GM21528 (cell line): ENCODE results near the gene NPAS3.

Experiments used
- ATAC-seq: cut with Tn5 transposase; IDR thresholded peaks from one replicate; pipeline ENCODE4 v1.9.1; 2021; ENCODE audit warnings: mild to moderate bottlenecking, moderate library complexity; ENCODE audit not compliant: unreplicated experiment, low FRiP score

Gene NPAS3

GRCh38 chr14:33490555-33490954 lies 551.9 kb downstream of the NPAS3 start:
- ATAC-seq: no peak

- ATAC-seq: no peak
Observed at GRCh38 chr14:33491112-33491511, 552.4 kb downstream of the NPAS3 start.

- ATAC-seq: no peak
Observed at GRCh38 chr14:33492491-33492890, 553.8 kb downstream of the NPAS3 start.

GRCh38 chr14:33493266-33493665 lies 554.6 kb downstream of the NPAS3 start:
- no peak for ATAC-seq

GRCh38 chr14:33493990-33494389 lies 555.3 kb downstream of the NPAS3 start:
- no peak for ATAC-seq

- ATAC-seq: no peak
Observed at GRCh38 chr14:33499687-33500086, 561.0 kb downstream of the NPAS3 start.

GRCh38 chr14:33504246-33505099 lies 565.8 kb downstream of the NPAS3 start:
- ATAC-seq: no peak

- no peak for ATAC-seq
Observed at GRCh38 chr14:33505266-33505962, 566.7 kb downstream of the NPAS3 start.

GRCh38 chr14:33505963-33506329 lies 567.3 kb downstream of the NPAS3 start:
- no peak for ATAC-seq

GRCh38 chr14:33508126-33509062 lies 569.7 kb downstream of the NPAS3 start:
- ATAC-seq: no peak

GRCh38 chr14:33509454-33509853 lies 570.8 kb downstream of the NPAS3 start:
- no peak for ATAC-seq

- ATAC-seq: no peak
Observed at GRCh38 chr14:33510063-33510481, 571.4 kb downstream of the NPAS3 start.

- ATAC-seq: no peak
Observed at GRCh38 chr14:33510991-33511390, 572.3 kb downstream of the NPAS3 start.

GRCh38 chr14:33511851-33512640 lies 573.4 kb downstream of the NPAS3 start:
- ATAC-seq: no peak

GRCh38 chr14:33515441-33515840 lies 576.8 kb downstream of the NPAS3 start:
- ATAC-seq: no peak

- ATAC-seq: no peak
Observed at GRCh38 chr14:33515899-33516298, 577.2 kb downstream of the NPAS3 start.

- no peak for ATAC-seq
Observed at GRCh38 chr14:33516898-33517436, 578.3 kb downstream of the NPAS3 start.

- no peak for ATAC-seq
Observed at GRCh38 chr14:33521192-33521591, 582.5 kb downstream of the NPAS3 start.

GRCh38 chr14:33524244-33524643 lies 585.6 kb downstream of the NPAS3 start:
- ATAC-seq: no peak

GRCh38 chr14:33525626-33526025 lies 586.9 kb downstream of the NPAS3 start:
- no peak for ATAC-seq
